Stimulated activated CD4-positive, alpha-beta T cell treated with anti-CD3 and anti-CD28 coated beads, Interleukin-1b, Interleukin-23, amount 100 ng/mL, for 4 hours (primary cell): ENCODE data around the gene LGALS3BP.
"Not testable (repeated sequence)": the region's sequence is repeated elsewhere in the genome, so short reads cannot be mapped to it uniquely, and the experiment has no call there.

Experiments used
- DNase-seq, 2 donors: peaks; one replicate each; pipeline ENCODE4 v3.0.0-alpha.2; 2020; ENCODE audit warnings: low read depth in 2 of 2

Gene LGALS3BP

DNA sequence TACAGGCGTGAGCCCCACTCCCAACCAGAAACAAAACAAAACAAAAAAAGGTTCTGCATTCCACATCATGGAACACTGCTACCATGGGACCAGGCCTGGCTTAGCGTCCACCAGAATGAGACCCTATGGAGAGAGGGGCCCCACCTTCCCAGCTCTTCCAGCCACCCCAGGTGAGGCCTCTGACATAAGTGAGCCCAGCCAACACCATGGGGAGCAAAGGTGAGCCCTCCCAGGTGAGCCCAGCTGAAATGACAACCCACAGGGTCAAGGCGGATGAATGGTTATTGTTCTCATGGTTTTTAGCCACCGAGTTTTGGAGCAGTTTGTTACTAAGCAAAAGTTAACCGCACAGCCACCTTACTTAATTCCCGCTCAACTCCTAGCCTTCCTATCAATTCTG, 16.3 kb downstream of the LGALS3BP start:
- no peak for DNase-seq

DNA sequence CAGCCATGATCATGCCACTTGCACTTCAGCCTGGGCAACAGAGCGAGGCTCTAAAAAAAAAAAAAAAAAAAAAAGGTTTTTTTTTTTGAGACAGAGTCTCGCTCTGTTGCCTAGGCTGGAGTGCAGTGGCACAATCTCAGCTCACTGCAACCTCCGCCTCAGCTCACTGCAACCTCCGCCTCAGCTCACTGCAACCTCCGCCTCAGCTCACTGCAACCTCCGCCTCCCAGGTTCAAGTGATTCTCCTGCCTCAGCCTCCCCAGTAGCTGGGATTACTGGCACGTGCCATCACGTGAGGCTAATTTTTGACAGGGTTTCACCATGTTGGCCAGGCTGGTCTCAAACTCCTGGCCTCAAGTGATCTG, 16.8 kb downstream of the LGALS3BP start:
- not testable (repeated sequence) for DNase-seq

DNA sequence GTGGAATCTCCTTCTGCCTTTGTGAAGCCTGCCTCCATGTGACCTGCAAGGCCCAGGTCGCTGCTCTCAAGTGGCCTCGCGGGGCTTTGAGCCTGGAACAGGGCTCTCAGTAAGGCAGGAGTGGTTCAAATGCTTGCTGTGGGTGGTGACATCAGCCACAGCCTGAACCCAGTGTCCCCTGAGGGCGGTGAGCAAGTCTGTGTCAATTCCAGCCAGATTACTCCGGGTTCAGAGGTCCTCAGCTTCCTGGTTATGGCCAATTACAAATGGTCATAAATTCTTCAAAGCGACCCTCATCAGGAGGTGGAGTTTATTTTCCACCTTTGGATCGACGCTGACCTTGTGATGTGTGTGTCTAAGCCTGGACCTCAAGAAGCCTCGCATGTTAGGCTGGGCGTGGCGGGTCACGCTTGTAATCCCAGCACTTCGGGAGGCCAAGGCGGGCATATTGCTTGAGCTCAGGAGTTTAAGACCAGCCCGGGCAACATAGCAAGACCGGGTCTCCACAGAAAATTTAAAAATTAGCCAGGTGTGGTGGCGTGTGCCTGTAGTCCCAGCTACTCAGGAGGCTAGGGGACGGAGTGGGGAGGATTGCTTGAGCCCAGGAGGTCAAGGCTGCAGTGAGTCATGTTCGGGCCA, 17.3 kb downstream of the LGALS3BP start:
- DNase-seq, result no peak

DNA sequence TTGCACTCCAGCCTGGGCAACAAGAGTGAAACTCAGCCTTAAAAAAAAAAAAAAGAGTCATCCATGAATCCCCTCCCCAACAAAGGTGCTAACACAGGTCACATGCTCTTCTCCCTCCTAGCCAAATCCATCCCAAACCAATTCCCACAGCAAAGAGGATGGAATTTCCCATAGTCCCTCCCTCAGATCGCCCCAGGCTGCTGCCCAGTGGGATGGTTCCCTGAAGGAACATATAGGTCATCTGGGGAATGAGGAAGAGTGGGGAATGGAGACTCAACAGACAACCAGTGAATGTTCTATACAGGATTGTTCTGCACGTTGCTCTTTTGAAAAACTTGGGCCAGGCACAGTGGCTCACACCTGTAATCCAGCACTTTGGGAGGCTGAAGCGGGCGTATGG, 18.2 kb downstream of the LGALS3BP start:
- no peak for DNase-seq

DNA sequence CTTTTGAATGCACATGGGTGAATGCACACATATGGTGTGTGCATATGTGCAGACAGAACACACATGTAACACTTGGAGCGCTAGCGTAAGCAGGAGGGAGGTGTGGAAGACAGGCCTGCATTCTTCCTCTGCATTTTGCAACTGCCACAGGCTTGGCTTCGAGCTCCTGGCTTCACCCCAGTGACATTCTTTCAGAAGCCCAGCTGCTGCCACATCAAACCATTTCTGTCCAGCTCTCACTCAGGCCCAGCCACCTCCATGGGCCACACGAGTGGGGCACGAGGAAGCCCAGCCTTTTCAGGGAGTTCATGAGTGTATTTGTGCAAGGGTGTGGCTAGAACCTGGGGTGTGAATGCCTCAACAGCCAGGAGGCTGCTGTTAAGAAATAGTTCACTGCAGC, 18.8 kb downstream of the LGALS3BP start:
- DNase-seq, result no peak

DNA sequence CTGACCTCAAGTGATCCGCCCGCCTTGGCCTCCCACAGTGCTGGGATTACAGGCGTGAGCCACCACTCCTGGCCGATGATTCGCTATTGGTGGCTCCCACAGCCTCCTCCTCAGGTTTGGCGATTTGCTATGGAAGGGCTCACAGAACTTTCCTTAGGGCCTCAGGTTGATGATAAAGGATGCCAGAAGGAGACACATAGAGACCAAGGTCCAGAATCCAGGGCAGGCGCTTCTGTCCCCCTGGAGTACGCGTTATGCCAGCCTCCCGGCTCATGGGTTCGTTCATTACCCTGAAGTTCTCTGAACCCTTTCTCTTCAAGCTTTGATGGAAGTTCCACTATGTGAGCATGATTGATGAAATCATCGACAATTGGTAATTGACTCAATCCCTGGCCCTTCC, 19.9 kb downstream of the LGALS3BP start:
- DNase-seq, result no peak

DNA sequence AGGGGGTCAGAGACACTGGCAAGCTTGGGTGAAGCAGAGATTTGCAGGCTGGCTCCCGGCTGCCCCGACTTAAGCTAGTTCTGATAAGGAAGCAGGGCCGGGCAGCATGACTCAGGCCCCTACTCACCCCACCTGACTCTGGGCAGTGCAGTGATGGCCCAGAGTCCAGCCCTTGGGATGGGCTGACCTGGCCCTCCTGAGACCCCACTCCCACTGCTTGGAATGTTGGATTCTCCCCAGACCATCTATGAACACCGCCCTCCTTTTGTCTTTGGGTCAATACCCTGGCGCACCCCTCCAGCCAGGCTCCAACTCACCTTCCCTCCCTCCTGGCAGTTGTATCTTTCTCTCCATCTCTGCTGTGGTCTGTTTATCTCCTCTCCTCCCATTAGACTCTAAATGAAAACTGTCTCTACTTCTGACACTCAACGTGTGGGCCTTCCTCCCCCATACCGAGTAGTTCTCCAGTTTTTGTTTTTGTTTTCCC, 21.0 kb downstream of the LGALS3BP start:
- no peak for DNase-seq

DNA sequence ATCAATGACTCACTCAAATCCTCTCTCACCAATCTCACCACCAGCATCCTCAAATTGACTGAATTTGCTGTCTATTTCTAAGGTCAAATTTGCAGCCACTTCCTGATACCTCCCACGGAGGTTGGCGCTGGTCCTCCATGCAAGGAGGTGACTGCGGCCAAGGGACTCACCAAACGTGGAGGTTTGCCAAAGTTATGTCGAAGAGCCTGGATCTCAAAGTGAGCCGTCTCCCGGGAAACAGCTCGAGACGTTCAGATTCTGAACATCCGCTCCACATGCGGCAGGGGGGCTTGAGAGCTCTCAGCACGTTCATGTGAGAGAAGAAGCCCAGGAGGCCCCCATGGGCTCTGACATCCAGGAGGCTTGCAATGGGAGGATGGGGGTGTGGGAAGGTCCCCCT, 22.6 kb downstream of the LGALS3BP start:
- DNase-seq, result no peak

DNA sequence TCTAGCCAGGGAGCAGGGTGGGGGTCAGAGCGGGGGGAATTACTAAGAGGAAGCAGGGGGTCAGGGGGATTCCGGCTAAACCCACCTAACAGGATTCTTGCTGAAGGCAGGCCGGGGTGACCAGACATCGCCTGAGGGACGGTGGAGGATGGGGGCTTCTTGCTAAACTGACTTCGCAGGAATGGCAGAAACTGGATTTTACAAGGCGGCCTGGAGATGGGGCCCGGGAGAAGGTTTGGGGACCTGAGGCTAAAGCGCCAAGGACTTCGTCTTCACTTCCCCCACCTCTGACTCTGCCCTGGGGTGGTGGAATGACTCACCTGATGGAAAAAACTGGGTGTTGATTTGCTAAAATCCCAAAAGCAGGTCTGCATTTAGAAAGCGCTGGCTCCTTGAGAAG, 23.5 kb downstream of the LGALS3BP start:
- DNase-seq, result no peak

DNA sequence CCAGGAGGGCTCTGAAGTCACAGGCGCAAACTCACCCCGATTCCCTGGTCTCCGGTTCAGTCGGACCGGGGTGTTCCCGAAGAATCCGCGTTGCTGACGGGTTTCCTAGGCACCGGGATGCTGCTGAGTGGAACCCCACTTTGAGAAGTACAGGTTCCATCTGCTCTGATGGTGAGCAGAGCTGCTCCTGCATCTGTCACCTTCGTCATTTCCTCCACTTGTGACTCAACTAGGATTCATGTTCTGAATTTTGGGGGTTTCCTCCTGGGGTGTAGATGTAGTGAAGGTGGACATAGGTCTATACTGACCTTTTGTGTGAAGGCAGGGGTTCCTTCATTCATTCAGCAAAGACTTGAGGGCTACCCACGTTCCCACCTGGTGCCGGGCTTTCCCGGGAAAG, 25.0 kb downstream of the LGALS3BP start:
- no peak for DNase-seq

DNA sequence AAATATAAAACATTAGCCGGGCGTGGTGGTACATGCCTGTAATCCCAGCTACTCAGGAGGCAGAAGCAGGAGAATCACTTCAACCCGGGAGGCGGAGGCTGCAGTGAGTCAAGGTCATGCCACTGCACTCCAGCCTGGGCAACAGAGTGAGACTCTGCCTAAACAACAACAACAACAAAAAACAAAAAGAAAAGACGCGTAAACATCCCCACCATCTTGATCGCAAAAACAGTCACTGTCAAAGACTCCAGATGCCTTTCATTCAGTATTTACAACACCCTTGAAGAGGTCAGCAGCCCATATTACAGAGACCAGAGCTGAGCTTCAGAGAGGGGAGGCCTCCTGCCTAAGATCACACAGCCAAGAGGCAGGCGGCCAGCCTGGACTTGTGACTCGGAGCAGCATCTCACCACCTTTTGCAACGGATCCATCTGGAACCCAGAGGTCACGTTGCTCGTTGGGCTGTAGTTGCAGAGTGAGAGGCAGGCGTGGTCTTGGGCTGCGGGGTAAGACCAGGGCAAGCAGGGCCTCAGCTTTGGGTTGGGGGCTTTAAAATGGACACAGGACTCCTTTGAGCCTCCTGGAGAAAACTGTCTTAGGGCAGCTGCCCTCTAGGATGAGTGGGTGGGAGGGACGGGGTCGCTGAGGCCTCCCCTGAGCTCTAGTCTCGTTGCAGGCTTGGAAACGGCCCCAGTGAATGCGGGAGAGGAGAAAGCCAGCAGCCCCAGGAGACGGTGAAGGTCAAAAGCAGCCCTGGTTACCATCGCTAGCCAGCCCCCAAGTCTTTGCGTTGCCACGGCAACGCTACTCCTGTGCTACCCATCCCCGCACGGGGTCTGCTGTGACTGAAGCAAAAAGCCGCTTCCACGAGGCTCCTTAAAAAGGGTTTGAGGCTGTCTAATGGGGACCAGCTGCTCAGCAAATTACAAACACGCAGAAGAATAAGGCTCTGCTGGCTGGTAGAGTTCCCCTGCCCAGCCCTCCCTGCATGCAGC, 26.1 kb downstream of the LGALS3BP start:
- DNase-seq, result no peak

DNA sequence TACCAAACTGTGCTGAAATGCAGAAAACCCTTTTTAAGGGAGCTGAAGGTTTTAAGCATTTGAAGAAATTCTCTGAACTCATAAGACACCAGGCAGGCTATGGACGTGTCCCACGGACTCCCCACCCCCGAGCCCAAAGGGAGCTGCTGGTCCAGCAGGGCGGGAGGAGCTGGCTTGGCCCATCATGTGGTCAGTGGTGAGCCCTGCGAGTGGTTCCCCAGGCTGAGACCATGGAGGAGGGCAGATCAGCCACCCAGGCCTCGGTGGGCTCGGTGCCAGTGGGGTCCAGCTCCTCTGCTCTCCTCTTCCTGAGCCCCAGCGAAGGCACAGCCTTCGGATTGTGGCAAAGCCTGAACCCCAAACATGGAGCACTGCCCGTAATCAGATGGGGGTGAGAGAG, 27.0 kb downstream of the LGALS3BP start:
- no peak for DNase-seq

DNA sequence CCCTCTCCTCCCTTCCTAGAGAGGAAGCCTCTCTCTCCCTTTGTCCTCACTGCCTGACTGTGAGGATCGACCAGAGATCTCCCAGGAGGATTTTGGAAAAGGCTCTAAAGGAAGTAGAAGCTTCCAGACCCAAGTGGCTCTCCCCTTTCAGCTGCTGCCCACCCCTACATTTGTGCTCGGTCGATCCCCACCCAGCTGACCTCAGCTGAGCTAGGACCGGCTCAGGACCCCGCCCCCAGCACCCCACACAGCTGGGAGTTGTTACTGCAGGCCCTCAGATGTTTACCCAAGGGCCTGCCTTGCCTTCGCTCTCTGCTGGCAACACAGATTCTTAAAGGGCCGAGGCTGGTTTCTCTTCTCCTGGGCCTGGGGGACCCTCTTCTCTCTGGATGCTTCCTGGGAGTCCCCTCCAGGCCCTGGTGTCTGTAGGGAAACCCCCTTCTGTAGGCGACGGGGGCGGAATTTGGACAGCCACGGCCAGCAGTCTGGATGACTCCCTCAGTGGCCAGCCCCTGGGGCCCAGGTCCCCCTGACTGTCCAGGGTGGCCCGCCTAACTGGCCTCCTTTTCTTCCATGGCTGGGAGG, 27.7 kb downstream of the LGALS3BP start:
- DNase-seq, result no peak

DNA sequence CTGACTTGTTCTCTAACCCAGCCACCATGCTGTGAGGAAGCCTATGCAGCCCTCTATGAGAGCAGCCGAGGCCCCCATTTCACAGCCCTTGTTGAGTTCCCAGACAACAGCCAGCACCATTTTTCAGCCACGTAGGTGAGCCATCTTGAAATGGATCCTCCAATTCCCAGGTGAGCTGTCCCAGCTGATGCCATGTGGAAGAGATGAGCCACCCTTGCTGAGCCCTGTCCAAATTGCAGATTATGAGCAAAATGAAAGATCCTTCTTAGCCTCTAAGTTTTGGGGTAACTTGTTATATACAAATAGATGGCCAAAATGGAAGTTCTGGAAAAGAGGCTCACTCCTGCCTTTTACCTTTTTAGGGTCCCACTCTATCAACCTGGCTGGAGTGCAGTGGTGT, 28.9 kb downstream of the LGALS3BP start:
- no peak for DNase-seq

DNA sequence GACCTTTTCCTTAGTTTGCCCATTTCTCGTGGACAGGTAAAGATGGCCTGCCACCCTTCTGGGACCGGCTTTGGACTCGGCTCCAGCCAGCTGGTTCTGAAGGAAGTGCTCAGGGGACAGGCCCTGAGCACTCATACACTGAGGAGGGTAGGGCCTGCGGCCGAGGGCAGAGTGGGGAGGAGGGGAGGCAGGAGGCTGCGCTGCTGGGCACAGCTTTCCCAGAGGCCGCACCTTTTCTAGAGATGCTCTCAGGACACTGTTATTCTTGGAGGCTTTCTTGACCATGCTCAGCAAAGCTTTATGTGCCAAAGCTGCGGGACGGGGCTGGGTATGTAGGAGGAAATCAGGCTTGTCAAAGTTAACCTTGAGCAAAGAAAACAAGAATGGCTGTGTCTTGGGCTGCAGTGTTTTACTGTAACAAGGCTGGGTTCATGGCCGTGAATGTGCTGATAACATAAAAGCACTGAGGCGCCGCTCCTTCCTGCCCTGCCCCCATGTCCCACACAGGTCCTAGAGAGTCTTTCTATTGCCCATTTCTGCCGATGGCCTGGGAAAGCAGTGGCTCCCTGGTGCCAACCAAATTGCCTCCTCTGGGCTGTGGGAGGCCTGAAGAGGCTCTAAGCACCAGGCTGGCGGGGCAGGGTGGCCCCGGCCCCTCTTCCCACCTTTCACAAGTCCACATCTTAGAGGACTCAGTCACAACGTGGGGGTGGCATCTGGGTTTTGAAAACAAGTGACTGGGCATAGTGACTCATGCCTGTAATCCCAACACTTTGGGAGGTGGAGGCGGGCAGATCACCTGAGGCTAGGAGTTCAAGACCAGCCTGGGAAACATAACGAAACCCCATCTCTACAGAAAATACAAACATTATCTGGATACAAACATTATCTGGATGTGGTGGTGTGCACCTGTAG, 32.2 kb downstream of the LGALS3BP start:
- DNase-seq, result no peak

DNA sequence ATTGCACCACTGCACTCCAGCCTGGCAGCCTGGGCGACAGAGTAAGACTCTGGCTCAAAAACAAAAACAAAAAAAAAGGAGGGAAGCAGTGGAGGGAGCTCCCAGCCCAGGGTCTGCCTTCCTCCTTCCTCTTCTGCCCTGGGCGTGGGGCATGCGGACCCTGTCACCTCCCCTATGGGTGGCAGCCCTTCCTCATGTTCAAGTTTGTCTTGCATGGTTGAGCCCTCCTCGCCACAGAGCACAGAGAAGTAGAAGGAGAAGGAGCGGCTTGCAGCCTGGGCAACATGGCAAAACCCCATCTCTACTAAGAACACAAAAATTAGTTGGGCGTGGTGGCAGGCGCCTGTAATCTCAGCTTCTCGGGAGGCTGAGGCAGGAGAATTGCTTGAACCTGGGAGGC, 33.1 kb downstream of the LGALS3BP start:
- DNase-seq, result no peak

DNA sequence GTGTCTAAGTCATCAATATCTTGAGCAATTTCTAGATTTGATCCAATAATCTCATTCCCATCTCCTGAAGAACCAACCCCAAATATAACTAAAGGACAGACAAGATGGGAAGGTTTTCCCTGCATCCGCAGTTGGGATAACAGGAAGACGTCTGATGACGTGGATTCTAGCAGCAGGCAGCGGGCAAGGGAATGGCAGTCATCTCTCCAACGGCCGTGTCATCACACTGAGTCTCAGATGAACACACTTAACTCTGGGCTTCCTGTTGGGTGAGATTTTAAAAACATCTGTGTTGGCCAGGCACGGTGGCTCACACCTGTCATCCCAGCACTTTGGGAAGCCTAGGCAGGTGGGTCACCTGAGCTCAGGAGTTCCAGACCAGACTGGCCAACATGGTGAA, 33.6 kb downstream of the LGALS3BP start:
- DNase-seq, result no peak

DNA sequence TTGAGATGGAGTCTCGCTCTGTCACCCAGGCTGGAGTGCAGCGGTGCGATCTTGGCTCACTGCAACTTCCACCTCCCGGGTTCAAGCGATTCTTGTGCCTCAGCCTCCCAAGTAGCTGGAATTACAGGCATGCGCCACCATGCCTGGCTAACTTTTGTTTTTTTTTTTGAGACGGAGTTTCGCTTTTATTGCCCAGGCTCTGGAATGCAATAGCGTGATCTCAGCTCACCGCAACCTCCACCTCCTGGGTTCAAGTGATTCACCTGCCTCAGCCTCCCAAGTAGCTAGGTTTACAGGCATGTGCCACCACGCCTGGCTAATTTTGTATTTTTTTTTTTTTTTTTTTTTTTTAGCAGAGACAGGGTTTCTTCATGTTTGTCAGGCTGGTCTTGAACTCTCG, 34.3 kb downstream of the LGALS3BP start:
- not testable (repeated sequence) for DNase-seq

DNA sequence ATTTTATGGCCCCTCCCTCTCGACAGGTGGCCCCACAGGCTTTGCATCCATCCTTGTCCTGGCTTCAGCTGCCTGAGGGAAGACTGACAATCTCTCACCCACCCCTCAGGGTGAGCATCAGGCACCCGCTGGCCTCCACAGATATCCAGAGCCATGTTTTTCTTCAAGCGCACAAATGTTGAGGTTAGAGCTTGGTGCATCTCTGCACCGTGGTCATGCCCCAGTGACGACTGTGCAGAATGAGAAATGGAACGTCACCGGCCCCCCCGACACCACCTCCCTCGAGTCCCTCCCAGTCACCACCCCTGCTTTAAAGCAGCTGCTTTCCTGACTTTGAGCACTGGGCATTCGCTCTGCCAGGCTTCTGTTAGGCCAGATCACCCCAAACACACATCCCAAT, 34.8 kb downstream of the LGALS3BP start:
- no peak for DNase-seq

DNA sequence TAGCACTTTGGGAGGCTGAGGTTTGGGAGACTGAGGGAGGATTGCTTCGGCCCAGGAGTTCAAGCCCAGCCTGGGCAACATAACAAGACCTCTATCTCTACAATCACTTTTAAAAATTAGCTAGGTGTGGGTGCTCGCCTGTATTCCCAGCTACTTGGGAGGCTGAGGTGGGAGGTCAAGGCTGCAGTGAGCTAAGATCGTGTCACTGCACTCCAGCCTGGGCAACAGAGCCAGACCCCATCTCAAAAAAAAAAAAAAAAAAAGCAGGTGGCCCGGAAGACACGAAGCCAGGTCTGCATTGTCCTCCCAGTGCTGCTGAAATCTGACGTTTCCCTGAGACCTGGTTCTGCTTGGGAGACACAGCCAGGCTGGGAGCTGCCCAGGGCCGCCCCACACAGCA, 35.7 kb downstream of the LGALS3BP start:
- DNase-seq, result no peak

DNA sequence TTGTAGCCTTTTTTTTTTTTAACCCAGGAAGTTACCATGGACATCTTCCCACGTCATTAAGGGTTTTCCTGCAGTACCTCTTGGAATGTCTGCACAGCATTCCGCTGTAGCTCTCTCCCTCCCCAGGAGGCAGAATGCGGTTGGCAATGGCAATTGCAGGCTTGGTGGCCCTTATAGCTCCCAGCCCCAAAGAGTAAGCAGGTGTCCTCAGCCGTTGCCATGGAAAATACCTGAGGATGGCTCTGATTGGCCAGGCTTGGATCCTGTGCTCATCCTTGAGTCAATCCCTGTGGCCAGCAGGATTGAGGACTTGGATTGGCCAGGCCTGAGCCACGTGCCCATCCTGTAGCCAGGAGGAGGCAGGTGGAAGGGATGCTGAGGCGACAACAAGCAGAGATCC, 39.0 kb downstream of the LGALS3BP start:
- no peak for DNase-seq

DNA sequence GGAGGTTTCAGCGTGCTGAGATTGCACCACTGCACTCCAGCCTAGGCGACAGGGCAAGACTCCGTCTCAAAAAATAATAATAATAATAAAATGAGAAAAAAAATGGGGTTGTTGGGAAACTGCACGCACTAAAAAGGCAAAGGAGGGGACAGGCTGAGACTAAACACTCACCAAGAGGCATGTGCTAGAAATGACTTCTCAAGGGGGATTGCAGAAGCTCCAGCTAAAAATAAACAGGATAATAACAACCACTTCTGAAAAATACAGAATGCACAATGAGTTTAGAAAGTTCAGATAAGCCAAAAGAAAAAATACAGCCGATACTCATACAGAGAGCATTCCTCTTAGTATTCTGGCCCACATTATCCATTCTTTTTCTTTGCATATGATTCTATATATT, 39.5 kb downstream of the LGALS3BP start:
- DNase-seq, result no peak
